IPS-18a (cell line): ENCODE results near the gene TP53I11.

Experiments
- H3K27ac ChIP-seq: one replicate; pipeline ENCODE4 v1.5.1; 2013; ENCODE audit warnings: low read length
- H3K27me3 ChIP-seq: one replicate; pipeline ENCODE4 v1.6.1; 2013; ENCODE audit warnings: mild to moderate bottlenecking, low read length; ENCODE audit not compliant: control insufficient read depth, insufficient read depth
- H3K36me3 ChIP-seq: one replicate; pipeline ENCODE4 v1.6.1; 2013; ENCODE audit warnings: low read depth, low read length; ENCODE audit not compliant: control insufficient read depth
- H3K4me1 ChIP-seq: one replicate; pipeline ENCODE4 v1.6.1; 2013; ENCODE audit warnings: low read depth, low read length; ENCODE audit not compliant: control insufficient read depth
- H3K4me3 ChIP-seq: one replicate; pipeline ENCODE4 v1.5.1; 2013; ENCODE audit warnings: low read length
- H3K9ac ChIP-seq: one replicate; pipeline ENCODE4 v1.6.1; 2013; ENCODE audit warnings: mild to moderate bottlenecking, low read length, moderate library complexity
- H3K9me3 ChIP-seq: one replicate; pipeline ENCODE4 v1.6.1; 2013; ENCODE audit warnings: low read depth, low read length; ENCODE audit not compliant: control insufficient read depth

TP53I11 gene

DNA sequence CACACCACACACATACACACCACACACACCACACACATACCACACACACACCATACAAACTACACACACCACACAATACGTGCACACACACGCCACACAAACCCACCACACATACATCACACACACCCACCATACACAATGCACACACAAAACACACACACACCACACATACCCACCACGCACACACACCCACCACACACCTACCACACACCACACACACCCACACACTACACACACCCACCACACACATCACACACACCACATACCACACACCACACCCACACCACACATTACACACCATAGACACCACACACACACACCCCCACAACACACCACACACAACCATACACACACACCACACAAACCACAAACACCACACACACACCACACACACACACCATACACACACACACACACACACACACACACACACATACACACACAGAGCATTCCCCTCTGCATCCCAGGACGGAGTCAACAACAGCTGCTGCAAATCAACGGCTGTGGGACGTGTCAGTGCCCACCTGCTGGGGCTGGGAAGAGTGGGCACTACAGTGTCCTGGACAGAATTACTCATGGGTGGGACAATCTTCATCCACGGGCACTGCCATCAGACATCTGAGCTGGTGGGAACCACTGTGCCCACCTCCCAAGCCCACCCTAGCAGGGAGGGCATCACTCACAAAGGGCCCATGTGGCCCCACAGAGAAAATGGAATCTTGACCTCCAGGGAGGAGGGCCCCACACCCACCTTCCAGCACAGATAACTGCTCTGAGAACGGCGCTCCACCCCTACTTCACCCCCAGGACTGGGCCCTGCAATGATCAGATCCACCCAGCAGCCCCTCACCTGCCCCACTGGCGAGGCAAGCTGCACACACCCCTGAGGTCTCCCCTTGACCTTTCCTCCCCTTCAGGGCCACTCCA, 8.4 kb downstream of the TP53I11 start:
- Histone ChIP-seq H3K27ac (no peak overlapping the region), H3K9ac (no peak overlapping the region), H3K27me3 (no peaks in the 10 kb centered on the region), H3K9me3 (no peaks in the 10 kb centered on the region), H3K4me3 (no peak overlapping the region), H3K36me3 (no peaks in the 10 kb centered on the region), H3K4me1 (peaks cover 29% of the 10 kb centered on the region)

DNA sequence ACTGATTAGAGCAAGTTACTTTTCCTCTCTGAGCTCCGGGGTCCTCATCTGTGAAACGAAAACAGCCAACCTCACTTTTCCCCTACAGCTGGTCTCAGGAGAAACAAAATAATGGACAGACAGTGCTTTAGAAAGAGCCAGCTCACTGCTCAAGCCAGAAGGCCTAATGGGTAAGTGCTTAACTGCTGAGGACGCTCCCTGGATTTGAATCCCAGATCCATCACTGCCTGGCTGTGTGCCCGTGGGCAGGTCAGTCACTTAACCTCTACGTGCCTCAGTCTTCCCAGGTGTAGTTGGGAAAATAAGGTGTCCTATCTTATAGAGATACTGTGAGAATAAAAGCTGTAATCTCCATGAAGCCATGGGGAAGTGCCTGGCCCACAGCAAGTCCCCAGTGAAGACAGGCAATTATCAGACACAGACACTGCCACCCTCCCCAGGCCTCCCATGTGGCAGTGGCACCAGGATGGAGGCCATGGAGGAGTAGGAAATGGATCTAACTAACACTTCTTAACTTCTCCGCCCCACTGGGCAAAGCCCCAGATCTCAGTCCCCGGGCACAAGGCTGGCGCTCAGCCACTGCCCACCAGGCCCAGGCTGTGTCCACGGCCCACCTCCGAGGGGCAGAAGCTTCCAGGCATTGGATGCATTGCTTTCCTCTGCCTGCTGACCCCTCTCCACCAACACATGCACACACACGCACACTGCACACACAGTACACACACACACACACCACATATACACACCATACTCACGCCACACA, 9.2 kb downstream of the TP53I11 start:
- Histone ChIP-seq H3K9me3 (no peaks in the 10 kb centered on the region), H3K27me3 (no peaks in the 10 kb centered on the region), H3K36me3 (no peaks in the 10 kb centered on the region), H3K9ac (no peak overlapping the region), H3K27ac (no peak overlapping the region), H3K4me1 (peaks cover 26% of the 10 kb centered on the region), H3K4me3 (no peak overlapping the region)

DNA sequence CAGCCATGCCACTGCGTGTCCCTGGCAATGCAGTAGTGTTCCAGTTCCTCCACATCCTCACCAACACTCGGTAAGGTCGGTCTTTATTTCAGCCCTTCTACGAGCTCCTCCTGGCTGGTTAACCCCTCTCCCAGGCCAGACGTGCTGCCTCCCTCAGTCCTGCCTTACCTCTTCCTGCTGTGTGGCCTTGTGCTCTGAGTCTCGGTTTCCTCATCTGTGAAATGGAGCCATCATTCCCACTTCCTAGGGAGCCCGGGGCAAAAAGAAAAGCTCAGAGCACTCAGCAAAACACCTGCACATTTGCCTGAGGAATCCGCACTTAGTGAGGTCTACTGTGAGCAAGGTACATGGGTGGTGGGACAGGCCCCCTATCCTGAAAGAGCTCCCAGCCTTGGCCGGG, 9.8 kb downstream of the TP53I11 start:
- H3K9me3 ChIP-seq = no peaks in the 10 kb centered on the region
- H3K4me1 ChIP-seq = peaks cover 26% of the 10 kb centered on the region
- no peaks in the 10 kb centered on the region for H3K27me3 ChIP-seq
- no peak overlapping the region for H3K4me3 ChIP-seq
- no peaks in the 10 kb centered on the region for H3K36me3 ChIP-seq
- H3K27ac ChIP-seq = no peak overlapping the region
- H3K9ac ChIP-seq = no peak overlapping the region

DNA sequence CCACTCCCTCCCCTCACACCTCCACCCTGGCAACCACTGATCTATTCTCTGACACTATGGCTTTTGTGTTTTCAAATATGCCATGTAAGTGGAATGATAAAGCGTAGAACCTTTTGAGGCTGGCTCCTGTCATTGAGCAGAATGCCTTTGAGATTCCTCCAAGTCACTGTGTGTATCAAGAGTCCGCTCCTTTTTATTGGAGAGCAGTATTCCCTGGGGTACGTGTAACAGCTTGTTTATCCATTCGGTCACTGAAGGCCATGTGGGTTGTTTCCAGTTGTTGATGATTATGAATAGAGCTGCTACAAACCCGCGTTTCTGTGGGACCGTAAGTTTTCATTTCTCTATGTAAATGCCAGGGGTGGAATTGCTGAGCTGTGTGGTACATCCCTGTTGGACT, 10.3 kb downstream of the TP53I11 start:
- H3K36me3 ChIP-seq = no peaks in the 10 kb centered on the region
- no peak overlapping the region for H3K4me3 ChIP-seq
- no peak overlapping the region for H3K9ac ChIP-seq
- peaks cover 25% of the 10 kb centered on the region for H3K4me1 ChIP-seq
- H3K9me3 ChIP-seq = no peaks in the 10 kb centered on the region
- H3K27me3 ChIP-seq = no peaks in the 10 kb centered on the region
- no peak overlapping the region for H3K27ac ChIP-seq

DNA sequence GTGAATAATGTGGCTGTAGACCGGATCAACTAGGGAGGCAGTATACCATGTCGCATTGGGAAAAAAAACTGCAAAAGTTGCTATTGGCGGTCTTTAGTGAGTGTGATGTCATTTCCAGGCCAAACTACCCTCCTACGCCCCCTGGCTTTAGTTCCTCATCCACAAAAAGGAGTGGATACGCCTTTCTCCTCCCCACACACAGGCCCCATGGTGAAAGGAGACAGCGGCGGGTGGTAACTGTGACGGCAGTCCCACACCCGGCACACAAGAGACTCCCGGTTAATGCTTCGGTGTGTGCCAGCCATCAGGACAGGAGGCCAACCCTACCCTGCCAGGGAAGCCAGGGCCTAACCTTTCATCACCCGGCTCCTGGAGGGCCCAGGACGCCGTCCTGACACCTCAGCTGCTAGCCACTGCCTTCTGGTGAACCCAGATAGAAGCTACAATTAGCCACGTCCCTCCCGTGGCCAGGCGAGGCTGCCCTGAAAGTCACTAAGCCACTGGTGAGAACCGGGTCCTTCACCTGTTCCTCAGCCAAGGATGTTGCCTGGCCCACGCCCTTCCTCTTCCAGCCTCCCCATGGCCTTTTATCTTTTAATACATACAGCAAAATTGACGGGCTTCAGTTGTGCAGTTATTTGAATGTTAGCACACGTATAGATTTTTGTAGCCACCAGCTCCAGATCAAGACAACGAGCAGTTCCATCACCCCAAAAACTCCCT, 10.8 kb downstream of the TP53I11 start:
- no peaks in the 10 kb centered on the region for H3K27me3 ChIP-seq
- no peak overlapping the region for H3K4me3 ChIP-seq
- H3K36me3 ChIP-seq = no peaks in the 10 kb centered on the region
- H3K9ac ChIP-seq = no peak overlapping the region
- H3K4me1 ChIP-seq = peaks cover 20% of the 10 kb centered on the region
- no peak overlapping the region for H3K27ac ChIP-seq
- H3K9me3 ChIP-seq = no peaks in the 10 kb centered on the region

DNA sequence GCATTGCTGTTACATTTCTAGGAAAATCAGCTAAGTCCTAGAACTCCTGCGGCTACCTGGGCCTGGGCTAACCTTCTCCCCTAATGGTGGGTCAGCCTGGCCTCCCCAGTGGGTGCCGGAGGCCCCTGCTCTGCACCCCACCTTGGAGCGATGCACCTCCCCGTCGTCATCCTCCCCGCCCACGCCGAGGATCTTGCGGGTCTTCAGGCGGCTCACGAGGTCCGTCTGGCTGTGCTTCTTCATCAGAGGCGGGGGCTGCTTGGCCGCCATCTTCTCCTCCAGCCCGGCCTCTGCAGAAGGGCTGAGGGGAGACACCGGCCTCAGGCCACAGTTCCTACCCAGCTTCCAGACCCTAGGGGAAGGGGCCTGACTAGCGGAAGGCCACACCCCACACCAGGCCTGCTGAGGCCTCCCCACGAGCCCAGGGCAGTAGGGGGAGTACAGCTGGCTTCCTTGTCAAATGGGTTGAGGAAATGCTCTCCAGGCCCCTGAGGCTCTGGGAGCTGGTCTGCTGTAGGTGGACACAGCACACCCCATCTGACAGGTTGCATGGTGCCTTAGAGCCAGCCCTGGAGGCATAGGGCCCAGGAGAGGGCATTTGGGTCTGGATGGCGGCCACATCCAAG, 12.5 kb downstream of the TP53I11 start:
- Histone ChIP-seq H3K4me3 (no peak overlapping the region), H3K36me3 (no peaks in the 10 kb centered on the region), H3K9me3 (no peaks in the 10 kb centered on the region), H3K27ac (no peak overlapping the region), H3K4me1 (peaks cover 3% of the 10 kb centered on the region), H3K27me3 (no peaks in the 10 kb centered on the region), H3K9ac (no peak overlapping the region)

DNA sequence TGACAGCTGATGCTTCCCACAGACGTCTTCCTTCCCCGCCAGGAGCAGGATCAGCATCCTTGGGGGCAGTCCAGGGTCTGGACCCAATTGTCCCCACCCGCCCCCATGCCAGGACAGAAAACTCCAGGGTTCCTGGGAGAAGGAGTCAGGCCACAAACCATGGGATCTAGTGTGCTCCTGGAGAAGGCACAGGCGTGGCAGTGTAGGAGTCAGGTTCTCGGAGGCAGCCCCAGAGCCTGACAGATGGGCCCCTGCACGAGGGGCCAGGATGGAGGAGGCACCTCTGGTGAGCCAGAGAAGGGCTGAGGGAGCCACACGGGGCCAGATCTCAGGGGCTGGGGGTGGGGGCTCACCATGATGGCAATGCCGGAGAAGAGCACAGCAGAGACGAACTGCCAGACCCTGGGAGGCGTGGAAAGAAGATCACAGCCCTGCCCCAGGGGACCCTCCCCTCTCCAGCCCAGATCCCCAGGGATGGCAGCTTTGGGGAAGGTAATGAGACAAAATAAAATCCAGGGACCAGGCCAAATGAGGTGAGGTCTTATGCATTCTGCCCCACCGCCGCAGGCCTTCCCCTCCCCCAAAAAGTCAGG, 13.6 kb downstream of the TP53I11 start:
- Histone ChIP-seq H3K4me1 (no peaks in the 10 kb centered on the region), H3K36me3 (no peaks in the 10 kb centered on the region), H3K9me3 (no peaks in the 10 kb centered on the region), H3K27ac (no peak overlapping the region), H3K4me3 (no peak overlapping the region), H3K9ac (no peak overlapping the region), H3K27me3 (no peaks in the 10 kb centered on the region)

DNA sequence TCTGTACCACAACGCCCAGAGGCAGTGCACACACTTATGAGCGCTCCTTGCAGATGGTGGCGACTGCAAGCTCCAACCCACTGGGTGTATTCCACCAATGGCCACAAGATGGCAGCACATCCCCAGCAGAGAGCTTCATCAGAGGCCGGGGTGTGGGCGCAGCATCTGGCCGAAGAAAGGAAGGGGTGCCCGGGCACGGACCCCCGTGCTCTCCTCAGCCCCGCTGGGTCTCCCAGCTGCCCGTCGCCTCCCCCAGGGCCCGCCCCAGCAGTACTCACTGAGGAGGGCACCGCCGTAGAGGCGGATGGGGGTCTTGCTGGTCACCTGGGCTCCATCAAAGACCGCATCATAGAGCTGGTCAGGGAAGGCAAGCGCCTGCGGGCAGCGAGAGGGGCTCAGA, 14.2 kb downstream of the TP53I11 start:
- no peaks in the 10 kb centered on the region for H3K36me3 ChIP-seq
- H3K27ac ChIP-seq = no peak overlapping the region
- H3K4me1 ChIP-seq = peaks cover under 1% of the 10 kb centered on the region
- H3K27me3 ChIP-seq = no peaks in the 10 kb centered on the region
- no peak overlapping the region for H3K4me3 ChIP-seq
- no peak overlapping the region for H3K9ac ChIP-seq
- no peaks in the 10 kb centered on the region for H3K9me3 ChIP-seq

DNA sequence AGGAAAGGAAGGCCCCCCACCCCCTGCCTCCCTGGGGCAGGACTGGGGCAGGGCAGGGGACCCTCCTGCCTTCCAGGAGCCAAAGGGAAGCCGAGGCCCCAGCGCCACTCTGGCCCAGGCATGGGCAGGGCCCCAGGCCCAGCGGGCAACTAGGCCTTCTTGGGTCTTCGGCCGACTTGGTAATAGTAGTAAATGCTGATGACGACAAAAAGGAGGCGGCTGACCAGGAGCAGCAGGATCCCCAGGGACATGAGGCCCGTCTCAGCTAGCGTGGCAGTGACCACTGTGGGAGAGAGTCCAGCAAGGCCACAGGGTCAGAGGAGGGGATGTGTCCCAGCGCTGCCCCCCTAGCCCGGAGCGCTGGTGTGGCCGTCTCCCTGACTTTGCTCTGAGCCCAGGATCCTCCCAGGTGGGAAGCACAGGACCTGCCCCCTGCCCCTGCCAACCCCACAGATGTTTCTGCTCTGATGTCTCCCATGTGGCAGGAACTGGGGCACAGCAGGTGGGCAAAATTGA, 15.9 kb downstream of the TP53I11 start:
- Histone ChIP-seq H3K36me3 (no peaks in the 10 kb centered on the region), H3K27me3 (no peaks in the 10 kb centered on the region), H3K4me3 (no peak overlapping the region), H3K9me3 (no peaks in the 10 kb centered on the region), H3K27ac (no peak overlapping the region), H3K9ac (no peak overlapping the region), H3K4me1 (peaks cover 8% of the 10 kb centered on the region)

DNA sequence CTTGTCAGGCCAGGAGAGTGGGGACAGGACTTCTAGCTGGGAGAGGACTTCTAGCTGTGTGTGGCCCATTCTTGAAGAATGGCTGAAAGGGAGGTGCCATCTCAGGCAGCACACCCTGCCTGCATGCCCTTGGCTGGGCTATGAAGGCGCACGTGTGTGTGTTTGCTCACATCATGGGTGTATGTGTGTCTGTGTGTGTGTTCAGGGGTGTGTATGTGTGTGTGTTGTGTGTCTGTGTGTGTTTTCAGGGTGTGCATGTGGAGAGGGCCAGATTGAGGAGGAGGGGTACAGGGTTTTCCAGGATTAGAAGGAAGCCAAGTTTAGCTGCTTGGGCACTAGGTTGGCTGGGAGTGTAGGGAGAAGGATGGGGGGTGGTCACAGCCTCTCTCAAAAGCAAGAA, 16.6 kb downstream of the TP53I11 start:
- Histone ChIP-seq H3K27ac (no peak overlapping the region), H3K9ac (no peak overlapping the region), H3K4me1 (peaks cover 8% of the 10 kb centered on the region), H3K36me3 (no peaks in the 10 kb centered on the region), H3K9me3 (no peaks in the 10 kb centered on the region), H3K27me3 (no peaks in the 10 kb centered on the region), H3K4me3 (no peak overlapping the region)
